Measurements from ENCODE around the gene AKAP4.

GRCh38 chrX:50154429-50154828 is 46.4 kb downstream of the AKAP4 start:
- TF ChIP-seq CTCF (IDR thresholded peaks at IDR 0.05) (no peak), POLR2AphosphoS5 (IDR thresholded peaks at IDR 0.05) (no peak), POLR2A (IDR thresholded peaks at IDR 0.05) (no peak)
